HG03457 (cell line): ENCODE measurements around the gene ZMYM1.
"Not testable (repeated sequence)": the region's sequence is repeated elsewhere in the genome, so short reads cannot be mapped to it uniquely, and the experiment has no call there.

ENCODE experiments used
- ATAC-seq: cut with Tn5 transposase; IDR thresholded peaks from one replicate; pipeline ENCODE4 v1.9.1; 2021; ENCODE audit warnings: moderate number of reproducible peaks; ENCODE audit not compliant: unreplicated experiment

ZMYM1 gene

DNA sequence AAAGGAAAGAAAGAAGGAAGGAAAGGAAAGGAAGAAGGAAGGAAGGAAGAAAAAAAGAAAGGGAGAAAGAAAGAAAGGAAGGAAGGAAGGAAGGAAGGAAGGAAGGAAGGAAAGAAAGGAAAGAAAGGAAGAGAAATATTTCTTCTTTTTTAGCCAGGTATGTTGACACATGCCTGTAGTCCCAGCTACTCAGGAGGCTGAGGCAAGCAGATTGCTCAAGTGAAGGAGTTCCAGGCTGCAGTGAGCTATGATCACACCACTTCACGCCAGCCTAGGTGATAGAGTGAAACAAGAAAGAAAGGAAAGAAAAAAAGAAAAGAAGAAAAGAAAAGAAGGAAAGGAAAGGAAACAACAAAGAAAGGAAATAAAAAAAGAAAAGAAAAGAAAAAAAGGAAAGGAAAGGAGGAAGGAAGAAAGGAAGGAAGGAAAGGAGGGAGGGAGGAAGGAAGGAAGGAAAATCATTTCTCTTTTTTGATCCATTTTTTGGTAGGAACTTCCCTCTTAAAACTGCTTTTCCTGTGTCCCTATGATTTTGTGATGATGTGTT lies 5.8 kb upstream of the ZMYM1 start:
- ATAC-seq, result no peak

DNA sequence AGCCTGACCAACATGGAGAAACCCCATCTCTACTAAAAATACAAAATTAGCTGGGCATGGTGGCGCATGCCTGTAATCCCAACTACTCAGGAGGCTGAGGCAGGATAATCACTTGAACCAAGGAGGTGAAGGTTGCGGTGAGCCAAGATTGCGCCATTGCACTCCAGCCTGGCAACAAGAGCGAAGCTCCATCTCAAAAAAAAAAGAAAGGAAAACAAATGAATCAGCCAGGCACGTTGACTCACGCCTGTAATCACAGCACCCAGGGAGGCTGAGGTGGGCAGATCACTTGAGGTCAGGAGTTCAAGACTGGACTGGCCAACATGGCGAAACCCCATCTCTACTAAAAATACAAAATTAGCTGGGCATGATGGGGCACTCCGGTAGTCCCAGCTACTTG lies 2.8 kb upstream of the ZMYM1 start:
- ATAC-seq, result not testable (repeated sequence)

DNA sequence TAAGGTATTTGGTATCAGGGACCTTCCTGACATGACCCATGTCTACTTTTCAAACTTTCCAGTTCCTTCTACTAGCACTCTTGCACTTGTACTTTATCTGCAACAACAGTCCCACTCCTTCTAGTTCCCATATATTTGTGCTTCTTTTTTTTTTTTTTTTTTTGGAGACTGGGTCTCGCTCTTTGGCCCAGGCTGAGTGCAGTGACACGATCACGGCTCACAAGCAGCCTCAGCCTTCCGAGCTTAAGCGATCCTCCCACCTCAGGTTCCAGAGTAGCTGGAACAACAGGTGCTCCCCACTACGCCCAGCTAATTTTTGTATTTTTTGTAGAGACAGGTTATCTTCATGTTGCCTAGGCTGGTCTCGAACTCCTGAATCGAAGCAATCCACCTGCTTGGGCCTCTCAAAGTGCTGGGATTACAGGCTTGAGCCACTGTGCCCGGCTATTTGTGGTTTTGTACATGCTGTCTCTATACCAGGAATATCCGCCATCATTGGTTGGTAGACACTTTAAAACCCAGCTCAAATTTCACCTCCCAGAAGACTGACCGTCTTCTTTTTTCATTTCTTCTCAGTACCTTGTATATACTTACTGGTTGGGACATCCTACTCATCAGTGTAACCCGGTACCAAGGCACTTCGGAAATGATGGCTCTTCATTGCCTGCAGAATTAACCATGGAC lies 1.1 kb downstream of the ZMYM1 start:
- no peak for ATAC-seq

DNA sequence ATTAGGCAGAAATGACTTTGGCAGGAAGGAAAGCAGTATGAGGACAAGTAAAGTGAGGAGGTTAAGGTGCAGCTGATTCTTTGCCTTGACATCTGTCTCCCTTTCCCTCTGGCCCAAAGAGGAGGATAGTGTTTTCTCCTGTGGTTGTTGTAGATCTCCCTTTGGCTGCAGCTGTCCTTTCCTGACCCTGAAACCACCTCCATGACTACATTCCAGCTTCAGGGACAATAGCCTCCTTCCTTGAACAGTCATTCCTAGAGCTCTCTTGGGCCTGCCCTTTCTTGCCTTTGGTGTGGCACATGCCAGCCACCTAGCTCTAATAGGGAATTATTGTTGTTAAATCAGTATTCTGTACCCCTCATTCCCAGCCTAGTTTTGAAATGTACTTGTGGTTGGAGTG lies 6.2 kb downstream of the ZMYM1 start:
- ATAC-seq, result no peak

DNA sequence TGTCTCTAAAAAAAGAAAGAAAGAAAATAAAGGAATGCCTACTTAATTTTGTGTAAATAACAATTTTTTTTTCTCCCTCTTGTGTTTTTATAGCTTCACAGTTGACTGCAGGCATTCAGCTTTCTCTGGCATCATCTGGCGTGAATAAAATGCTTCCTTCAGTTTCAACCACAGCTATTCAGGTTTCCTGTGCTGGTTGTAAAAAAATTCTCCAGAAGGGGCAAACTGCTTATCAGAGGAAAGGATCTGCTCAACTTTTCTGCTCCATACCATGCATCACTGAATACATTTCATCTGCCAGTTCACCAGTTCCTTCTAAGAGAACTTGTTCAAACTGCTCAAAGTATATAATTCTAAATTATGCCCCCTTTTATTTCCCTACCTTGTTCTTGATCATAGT lies 18.0 kb downstream of the ZMYM1 start:
- ATAC-seq, result no peak

DNA sequence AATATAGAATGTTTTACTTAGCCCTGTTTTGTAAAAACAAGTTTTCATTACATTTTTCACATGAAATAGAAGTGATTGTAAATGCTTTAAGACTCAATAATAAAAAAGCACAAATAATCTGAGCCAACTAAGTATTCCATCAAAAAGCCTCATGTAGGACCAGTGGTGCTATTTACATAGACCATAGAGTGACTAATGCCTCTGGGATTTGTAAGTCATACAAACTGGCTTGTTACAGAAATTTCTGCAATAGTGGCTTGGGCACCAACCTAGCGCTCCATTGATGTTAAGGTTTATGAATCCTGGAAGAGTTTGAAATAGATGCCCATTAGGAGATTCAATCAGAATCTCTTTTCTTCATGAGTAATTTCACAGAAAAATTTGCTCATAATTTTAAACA lies 31.9 kb downstream of the ZMYM1 start:
- ATAC-seq, result no peak

DNA sequence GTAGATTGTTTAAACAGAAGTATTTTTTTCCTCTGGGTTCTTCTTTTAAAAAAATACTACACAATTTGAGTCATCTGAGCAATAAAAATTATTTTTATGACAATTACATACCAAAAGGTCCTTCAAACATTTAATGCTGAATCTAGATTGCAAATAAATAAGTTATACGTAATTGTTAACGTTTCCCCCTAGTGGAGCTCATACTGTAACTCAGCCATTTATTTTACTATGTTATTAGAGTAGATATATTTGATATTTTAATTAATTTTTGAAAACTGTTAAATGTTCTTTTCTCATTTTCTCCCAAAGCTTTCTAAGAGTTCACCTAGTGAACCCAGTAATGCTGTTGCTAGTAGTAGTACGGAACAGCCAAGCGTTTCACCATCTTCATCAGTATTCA lies 33.5 kb downstream of the ZMYM1 start:
- ATAC-seq, result no peak

DNA sequence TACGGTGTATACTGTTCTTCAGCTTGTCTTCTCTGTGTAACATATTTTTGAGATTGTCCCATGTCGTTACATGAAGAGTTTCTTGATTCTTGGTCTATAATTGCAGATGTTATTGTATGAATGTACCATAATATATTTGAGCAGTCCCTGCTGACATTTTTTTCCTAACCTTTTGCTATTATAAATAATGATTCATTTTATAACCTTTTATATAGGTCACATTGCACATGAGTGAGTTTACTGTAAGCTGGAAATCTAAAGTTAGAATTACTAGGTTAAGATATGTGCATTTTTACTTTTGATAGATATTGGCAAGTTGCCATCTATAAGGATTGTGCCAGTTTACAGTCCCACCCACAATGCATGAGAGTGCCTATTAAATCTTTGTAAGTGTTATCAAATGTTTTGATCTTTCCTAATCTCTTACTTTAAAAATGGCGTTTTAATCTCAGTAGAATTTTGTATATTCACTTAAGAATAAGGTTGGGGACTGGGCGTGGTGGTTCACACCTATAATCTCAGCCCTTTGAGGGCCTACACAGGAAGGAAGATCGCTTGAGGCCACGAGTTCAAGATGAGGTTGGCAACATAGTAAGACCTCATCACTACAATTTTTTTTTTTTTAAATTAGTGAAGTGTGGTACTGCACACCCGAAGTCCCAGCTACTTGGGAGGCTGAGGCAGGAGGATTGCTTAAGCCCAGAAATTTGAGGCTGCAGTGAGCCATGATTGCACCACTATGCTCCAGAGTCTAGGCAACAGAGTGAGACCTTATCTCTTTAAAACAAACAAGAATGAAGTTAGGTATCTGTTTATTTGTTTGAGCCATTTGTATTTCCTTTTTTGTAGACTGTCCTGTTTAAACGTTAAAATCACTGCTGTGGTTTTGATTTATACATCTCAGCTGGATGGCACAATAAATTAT lies 36.5 kb downstream of the ZMYM1 start:
- no peak for ATAC-seq

DNA sequence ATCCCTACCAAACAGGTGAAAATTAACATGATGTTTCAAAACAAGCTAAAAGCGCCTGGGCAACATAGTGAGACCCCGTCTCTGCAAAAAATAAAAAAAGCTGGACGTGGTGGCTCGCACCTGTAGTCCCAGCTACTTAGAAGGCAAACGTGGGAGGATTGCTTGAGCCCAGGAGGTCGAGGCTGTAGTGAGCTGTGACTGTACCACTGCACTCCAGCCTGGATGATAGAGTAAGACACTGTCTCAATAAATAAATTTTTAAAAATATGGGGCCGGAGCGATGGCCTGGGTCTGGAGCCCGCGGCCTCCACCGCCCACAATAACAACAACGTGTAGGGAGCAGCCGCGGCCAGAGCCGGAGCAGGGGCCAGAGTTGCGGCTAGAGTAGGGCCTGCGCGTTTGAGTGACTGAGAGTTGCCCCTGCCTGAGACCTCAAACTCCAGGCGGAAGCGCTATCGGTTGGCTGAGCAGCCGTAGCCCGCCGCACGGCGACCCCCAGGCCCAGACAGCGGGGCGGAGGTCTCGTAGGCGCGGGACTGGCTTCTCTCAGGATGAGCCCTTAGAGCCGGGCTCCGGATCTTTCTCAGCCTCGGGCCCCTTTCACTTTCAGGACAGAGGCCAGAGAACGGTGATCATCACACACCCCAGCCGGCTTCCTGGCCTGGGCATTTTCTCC lies 41.4 kb downstream of the ZMYM1 start:
- no peak for ATAC-seq

DNA sequence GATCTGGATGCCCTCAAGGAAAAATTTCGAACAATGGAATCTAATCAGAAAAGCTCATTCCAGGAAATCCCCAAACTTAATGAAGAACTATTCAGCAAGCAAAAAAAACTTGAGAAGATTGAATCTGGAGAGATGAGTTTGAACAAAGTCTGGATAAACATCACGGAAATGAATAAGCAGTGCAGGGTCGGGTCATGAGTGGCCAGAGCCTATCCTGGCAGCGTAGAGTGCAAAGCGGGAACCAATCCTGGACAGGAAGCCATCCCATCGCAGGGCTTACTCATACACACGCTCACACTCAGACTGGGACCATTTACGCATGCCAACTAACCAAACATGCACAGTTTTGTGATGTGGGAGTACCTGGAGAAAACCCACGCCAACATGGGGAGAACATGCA lies 43.1 kb downstream of the ZMYM1 start:
- no peak for ATAC-seq

DNA sequence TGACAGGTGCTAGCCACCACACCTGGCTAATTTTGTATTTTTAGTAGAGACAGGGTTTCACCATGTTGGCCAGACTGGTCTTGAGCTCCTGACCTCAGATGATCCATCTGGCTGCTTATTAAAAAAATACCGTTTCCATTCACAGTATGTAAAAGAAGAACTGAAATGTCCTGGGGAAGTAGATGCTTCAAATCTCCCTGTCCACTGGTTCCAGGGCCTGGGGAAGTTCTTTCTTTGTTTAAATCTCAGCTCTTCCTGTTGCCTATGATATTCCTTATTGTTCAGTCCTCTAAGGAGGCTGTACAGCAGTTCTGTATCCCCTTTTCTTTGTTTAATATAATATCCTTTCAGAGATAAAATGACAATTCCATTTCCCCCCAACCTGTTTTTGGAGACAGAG lies 47.4 kb downstream of the ZMYM1 start:
- no peak for ATAC-seq

DNA sequence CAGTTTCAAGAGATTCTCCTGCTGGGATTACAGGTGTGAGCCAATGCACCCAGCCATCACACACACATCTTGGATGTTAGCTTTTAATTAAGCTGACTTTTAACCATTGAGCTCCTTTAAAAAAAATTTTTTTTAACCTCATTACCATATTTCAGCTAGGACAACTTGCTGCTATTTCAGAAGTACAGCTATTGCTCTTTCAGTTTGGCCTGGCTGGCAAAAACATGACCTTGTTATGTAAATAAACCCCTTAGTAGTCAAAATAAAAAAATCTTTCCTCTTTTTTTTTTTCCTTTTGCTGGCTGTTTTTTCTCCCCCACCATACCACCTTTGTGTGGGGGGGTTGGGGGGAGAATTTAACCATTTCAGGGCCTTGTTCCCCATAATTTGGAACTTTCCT lies 49.9 kb downstream of the ZMYM1 start:
- no peak for ATAC-seq

DNA sequence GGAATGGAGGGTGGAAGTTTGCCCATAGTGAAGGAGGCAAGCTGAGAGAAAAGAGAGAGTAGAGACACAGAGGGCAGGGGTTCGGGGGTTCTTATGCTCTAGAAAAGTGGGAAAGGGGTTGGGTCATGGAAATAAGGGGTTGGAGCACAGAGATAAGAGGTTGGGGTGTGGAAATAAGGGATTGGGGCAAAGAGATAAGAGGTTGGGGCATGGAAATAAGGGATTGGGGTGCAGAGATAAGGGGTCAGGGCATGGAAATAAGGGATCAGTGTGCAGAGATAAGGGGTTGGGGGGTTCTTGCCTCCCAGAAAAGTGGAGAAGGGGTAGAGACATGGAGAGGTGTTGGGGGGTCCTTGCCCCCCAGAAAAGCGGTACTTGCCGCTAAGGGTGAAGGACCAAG lies 57.6 kb downstream of the ZMYM1 start:
- ATAC-seq, result no peak

DNA sequence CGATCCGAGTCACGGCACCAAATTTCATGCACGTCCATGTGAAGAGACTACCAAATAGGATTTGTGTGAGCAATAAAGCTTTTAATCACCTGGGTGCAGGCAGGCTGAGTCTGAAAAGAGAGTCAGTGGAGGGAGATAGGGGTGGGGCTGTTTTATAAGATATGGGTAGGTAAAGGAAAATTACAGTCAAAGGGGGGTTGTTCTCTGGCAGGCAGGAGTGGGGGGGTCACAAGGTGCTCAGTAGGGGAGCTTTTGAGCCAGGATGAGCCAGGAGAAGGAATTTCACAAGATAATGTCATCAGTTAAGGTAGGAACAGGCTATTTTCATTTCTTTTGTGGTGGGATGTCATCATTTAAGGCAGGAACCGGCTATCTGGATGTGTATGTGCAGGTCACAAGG lies 58.4 kb downstream of the ZMYM1 start:
- not testable (repeated sequence) for ATAC-seq

DNA sequence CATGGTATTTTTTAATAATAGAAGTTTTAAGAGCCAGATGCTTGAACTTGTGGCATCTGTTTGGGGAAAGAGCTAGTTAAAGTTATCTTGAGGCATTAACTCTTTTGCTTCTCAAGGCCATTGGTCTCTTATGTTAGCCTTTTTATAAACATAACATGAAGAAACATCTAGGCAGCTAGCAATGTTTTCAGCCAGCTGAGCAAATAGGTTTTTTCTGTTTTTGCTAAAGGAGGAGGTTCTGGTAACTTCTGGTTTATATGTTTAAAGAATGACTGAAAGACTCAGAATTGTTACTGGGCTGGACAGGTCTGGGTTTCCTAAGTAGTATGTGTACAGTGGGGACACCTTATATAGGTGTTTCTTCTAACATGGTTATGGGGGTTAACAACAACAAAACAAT lies 63.1 kb downstream of the ZMYM1 start:
- not testable (repeated sequence) for ATAC-seq

DNA sequence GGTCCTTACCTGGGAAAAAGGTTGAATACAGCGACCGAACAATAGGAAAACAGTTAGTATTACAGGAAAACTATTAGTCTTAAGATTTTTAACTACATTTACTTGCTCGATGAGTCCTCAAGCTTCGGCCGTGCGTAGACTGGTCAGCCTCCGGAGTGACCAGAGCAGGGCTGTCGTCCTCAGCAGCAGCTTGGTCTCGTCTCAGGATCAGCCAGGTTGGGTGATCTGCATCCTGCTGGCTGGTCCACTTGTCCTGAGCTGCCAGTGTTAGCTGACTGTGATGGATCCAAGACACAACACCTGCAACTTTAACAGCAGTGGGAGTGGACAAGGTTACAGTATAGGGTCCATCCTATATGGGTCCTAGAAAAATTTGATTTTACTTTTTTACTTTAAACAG lies 63.5 kb downstream of the ZMYM1 start:
- ATAC-seq, result not testable (repeated sequence)

DNA sequence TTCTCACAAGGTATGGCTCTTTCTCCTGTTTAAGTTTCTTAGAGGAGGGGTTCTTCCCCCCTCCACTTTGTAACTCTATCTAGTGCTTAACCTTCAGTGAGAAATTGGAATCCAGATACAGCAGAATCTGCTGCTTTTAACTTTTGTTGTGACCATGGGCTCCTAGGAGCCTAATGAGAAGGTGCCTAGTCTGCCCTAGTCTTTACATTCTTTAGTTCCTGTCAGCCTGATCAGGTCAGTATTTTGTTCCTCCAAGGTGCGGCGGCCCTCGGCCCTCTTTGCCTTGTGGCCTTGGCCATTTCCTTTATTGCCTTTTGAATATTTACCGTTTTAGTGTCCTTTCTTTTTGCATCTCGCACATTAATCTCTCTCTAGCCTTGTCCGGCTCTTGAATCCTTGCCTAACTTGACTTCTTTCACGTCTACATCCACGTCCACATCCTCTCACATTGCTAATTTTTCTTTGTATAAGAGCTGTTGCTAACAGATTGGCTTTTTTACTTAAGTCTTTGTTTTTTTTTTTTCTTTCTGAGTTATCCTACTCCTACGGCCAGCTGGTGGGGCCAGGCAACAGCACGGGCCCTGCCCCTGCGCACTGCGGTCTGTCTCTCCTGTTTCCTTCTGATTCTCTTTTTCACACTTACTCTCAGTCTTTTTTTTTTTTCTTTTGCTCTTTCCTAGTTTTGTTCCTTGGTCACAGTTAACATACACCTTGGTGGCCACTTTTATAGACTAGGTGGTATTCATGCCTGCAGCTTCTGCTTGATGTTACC lies 64.7 kb downstream of the ZMYM1 start:
- ATAC-seq, result no peak

DNA sequence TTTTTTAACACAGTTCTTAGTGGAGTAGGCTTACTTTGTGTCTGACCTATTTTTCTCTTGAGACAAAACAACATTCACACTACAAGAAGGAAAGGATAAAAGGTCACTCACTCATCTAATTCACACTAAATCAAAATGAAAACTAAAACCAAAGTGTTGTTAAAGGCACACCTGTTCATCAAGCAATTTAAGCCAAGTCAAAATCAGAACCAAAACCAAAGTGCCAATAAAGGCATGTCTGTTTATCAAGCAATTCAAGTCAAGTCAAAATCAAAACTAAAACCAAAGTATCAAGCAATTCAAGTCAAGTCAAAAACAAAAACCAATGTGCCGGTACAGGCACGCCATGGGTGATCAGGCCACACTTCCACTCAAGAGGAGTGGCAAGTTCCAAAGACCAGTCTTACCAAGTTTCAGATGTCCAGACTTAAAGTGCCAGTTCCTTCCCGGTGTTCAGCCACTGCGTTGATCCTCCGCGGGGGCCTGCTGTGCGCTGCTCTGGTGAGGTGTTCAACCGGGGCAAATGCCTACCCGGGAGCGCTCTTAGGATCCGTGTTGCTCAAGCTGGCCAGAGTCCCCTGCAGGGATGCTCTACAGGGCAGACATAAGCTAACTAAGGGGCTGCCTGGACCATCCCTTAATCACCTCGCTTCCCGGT lies 66.8 kb downstream of the ZMYM1 start:
- ATAC-seq, result not testable (repeated sequence)

DNA sequence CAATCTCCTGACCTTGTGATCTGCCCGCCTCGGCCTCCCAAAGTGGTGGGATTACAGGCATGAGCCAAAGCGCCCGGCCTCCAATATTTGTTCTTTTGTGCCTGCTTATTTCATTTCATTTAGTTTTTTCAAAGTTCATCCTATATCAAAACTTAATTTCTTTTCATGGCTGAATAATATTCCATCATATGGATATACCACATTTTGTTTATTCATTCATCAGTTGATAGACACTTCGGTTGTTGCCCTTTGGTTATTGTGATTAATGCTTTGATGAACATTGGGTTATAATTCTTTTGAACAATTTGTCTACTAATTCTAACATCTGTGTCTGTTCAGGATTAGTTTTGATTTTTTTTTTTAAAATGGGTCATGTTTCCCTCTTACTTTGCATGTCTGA lies 72.0 kb downstream of the ZMYM1 start:
- no peak for ATAC-seq

DNA sequence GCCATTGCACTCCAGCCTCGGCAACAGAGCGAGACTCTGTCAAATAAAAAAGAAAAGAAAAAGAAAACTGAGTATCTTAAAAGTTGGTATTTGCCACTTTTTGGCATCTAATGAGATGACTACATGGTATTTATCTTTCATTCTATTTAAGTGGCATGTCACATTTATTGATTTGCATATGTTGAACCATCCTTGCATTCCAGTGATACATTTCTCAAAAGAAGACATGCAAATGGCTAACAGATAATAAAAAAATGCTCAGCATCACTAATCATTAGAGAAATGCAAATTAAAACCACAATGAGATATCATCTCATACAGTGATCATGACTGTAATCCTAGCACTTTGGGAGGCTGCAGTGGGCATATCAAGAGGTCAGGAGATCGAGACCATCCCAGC lies 85.7 kb downstream of the ZMYM1 start:
- ATAC-seq, result no peak
